ENCODE data around the gene ST6GALNAC6.
A peak's percentile ranks its signal among the peaks of the same experiment; 100 is the strongest.
"Not testable (repeated sequence)": the region's sequence is repeated elsewhere in the genome, so short reads cannot be mapped to it uniquely, and the experiment has no call there.

Gene ST6GALNAC6

DNA sequence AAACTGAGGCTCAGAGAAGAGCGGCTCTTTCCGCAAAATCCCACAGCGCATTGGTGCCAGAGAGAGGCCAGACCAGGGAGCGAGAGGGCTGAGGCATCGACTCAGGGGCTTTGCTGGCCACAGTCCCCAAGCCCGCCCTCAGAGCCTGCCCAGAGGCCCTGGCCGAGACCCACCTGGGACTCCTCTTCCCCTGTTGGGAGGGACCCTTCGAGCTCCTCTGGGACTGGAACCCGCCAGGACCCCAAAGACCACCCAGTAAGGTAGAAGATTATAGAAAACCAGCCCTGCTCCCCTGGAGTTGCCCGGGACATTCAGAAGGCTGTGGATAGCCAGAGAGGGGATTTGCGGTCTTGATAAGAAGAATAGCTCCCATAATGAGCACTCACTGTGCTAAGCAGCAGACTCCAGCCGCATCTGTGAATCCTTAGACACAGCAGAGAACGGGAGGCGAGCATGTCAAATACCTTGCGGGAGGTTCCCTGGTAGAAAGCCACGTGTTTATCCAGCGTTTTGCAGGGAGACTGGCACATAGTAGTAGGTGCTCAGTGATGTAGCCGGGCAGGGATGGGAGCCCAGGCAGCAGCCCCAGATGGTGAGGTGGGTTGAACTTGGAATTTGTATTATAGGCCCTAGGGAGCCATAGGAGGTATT, 21.3 kb downstream of the ST6GALNAC6 start:
- H3K9me3 Mint-ChIP-seq (ENCODE audit: low read depth), result no peaks in the 10 kb centered on the region
- peak overlapping the region; percentile 65 for H3K4me3 Mint-ChIP-seq
- no peak overlapping the region for H3K27ac Mint-ChIP-seq
- H3K27me3 Mint-ChIP-seq, result no peaks in the 10 kb centered on the region
- no peaks in the 10 kb centered on the region for H3K36me3 Mint-ChIP-seq
- peaks cover 3% of the 10 kb centered on the region for H3K4me1 Mint-ChIP-seq (ENCODE audit: low read depth)

DNA sequence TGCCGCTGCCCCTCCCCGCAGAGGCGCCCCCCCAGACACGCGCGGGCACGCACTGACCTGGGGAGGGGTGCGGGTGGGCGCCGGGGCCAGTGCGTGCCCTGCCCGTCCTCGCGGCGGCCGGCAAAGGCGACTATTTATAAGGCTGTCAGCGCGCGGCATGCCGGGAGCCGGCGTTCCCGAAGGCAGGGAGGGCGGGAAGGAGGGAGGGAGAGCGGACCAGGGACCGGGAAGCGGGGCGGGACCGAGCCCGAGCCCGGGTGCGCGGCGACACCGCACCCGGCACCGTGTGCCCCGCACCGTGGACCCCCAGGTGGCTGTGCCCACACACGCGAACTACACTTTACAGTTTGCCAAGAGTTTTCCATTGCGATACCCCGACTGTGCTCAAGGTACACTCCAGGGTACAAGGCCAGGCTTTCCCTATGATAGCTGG, 21.8 kb downstream of the ST6GALNAC6 start, which contains the start of gene AK1:
Gene AK1, minus strand, starts transcription at position 110 of the 433 bp plus-strand sequence. CDS start 3,058 bp downstream, outside the sequence.
- no peaks in the 10 kb centered on the region for H3K27me3 Mint-ChIP-seq

DNA sequence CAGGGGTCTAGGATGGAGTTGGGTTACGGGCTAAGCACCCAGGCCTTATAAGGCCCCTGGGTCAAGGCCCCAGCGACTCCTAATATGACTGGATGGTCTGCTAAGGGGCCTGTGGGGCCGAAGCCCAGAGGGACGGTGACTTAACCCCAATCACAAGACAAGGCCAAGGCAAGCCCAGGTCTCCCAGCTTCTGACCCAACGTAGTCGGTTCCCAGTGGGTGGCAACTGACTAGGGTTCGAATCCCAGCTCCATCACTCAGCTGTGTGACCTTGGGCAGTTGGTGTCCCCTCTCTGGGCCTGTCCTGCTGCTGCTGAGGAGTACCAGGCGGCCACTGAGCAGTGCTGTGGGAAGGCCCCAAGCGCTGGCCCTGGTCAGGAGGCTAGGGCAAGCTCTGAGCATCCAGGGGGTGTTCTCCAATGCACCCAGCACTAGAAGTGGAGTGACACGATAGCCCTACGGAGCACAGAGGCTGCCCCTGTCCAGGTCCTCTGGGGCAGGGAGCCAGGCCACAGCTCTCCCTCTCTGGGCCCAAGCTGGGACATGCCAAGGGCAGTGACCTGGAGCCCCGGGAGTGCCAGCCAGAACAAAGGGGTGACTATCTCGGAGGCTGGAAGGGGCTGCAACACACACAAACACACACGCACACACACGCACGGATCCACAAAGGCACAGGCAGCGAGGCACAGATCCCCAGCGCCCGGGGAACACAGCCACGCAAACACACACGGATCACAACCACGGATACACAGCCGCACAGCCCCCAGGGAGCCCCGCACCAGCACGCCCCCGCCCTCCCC, 22.4 kb downstream of the ST6GALNAC6 start:
- Mint-ChIP-seq H3K4me3 (peak overlapping the region; percentile 59), H3K27ac (no peak overlapping the region), H3K36me3 (no peaks in the 10 kb centered on the region), H3K4me1 (ENCODE audit: low read depth) (peaks cover 3% of the 10 kb centered on the region), H3K27me3 (no peaks in the 10 kb centered on the region), H3K9me3 (ENCODE audit: low read depth) (no peaks in the 10 kb centered on the region)

More for the DNA sequence above, 21.8 kb downstream of the ST6GALNAC6 start, which contains the start of gene AK1:
- Mint-ChIP-seq H3K4me3 (peak within 1 kb of the TSS; percentile 65), H3K36me3 (no peaks in the 10 kb centered on the region), H3K4me1 (ENCODE audit: low read depth) (peaks cover 3% of the 10 kb centered on the region), H3K9me3 (ENCODE audit: low read depth) (no peaks in the 10 kb centered on the region), H3K27ac (no peak within 1 kb of the TSS)

DNA sequence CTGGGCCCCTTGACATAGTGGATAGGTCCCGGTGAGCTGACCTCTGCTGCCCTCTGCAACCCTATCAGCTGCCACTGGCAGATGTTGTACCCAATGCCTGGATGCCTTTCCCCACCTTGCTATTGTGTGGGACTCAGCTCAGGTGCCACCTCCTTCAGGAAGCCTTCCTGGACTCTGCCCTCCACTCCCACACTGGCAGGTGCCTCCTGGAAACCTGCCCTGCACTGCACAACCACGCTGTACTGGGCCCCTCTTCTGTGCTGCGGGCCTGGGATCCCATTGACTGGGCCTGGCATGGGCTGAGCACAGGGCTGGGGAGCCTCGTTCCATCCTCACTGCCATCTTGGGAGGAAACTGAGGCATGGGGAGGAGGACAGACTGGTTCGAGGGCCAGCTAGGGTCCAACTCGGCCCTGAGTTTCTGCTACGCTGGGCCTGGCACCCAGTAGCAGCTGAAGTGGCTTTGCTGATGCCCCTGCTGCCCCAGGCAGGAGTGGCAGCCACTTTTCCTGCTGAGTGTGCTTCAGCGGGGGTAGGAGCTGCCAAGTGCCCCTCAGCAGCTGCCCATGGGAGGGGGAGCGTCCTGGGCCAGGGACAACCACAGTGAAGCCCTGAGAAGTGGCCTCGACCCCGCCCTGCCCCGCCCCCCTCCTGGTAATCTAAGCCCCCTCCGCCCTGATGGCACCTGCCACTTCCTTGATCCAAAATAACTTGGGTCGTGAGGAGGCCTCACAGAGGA, 23.2 kb downstream of the ST6GALNAC6 start:
- Mint-ChIP-seq H3K9me3 (ENCODE audit: low read depth) (no peaks in the 10 kb centered on the region), H3K36me3 (no peaks in the 10 kb centered on the region), H3K4me1 (ENCODE audit: low read depth) (peaks cover 3% of the 10 kb centered on the region), H3K4me3 (no peak overlapping the region), H3K27me3 (no peaks in the 10 kb centered on the region), H3K27ac (no peak overlapping the region)

DNA sequence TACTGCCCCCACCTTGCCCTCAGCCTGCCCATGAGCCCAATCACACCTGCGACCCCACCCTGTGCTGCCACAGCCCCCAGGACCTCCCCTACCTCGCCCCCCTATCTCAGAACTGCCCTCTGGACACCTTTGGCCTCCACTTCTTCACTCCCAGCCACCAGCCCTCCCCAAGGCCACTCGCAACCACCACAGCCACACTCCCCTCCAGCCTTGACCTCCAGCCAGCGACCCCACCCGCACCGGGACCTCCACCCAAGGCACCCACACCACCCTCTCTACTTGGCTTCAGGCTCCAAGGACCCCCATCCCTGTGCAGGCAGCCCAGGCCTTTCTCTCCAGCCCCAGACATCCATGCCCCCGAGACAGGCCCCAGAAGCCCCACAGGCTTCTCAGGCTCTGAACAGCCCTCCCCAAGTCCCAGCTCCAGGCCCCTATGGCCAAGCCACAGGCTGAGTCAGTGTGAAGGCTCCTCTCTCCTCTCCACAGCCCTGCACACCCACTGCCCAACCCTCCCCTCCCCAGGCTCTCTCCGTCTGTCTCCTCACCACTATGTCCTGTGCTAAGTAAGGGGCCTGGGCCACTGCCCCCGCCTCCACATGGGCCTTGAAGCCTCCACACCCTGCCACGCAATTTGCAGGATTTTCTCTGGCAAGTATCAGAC, 24.0 kb downstream of the ST6GALNAC6 start:
- H3K4me1 Mint-ChIP-seq (ENCODE audit: low read depth), result peaks cover 3% of the 10 kb centered on the region
- no peak overlapping the region for H3K27ac Mint-ChIP-seq
- H3K36me3 Mint-ChIP-seq, result no peaks in the 10 kb centered on the region
- H3K4me3 Mint-ChIP-seq, result no peak overlapping the region
- H3K27me3 Mint-ChIP-seq, result no peaks in the 10 kb centered on the region
- no peaks in the 10 kb centered on the region for H3K9me3 Mint-ChIP-seq (ENCODE audit: low read depth)

DNA sequence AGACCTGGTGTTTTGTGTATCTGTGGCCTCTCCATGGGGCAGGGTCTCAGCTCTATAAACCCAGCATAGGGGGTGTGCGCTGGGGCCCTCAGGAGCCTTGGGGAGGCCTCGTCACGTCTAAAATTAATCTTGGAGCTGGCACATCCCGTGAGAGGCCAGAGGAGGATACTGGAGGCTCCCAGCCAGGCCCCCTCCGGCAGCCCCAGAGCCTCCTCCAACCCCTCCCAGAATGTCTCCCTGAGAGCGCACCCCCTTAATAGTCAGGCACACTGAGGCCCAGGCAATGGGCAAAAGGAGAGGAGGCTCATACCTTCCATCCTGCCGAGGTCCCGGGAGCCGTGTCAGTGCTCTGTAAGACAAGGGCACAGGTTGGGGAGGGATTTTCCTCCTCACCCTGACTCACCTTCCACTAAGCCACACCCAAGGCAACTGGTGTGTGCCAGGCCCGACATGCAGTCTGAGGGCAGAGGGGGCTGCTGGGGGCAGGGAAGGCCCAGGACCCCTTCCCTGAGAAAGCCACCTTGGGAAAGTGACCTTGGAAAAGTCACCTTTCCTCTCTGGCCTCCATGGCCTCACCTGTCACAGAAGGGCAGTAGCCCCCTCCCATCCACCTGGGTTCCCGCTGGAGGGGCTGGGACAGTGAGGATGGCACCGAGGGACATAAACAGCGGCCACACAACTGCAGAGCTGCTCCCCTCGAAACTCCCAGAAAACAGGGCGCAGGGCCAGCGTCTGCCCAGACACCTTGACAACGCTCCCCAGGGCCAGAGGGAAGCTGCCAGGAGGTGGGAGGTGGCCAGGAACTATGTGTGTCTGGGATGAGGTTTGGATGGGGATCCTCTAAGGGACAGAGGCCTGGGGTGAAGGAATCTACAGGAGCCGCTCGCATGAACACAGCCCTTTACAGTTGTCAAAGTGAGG, 24.8 kb downstream of the ST6GALNAC6 start:
- Mint-ChIP-seq H3K4me3 (no peak overlapping the region), H3K27ac (no peak overlapping the region), H3K27me3 (no peaks in the 10 kb centered on the region), H3K9me3 (ENCODE audit: low read depth) (no peaks in the 10 kb centered on the region), H3K4me1 (ENCODE audit: low read depth) (peaks cover 3% of the 10 kb centered on the region), H3K36me3 (no peaks in the 10 kb centered on the region)

DNA sequence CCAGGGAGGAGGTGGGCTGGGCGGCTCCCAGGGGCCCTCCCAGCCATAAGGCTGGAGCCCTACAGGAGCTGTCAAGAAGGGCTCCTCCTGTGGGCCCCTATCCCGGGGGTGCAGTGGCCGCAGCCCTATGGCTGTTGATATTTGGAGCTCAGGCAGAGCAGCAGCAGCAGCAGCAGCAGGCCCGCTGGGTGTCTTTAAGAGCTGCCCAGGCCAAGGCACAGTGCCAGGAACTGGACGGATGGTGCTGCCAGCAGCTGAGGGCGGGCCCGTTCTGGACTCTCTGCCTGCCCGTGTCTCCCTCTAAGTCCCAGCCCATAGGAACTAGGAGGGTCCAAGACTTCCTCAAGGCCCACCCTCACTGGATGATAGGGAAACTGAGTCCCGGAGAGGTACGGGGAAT, 25.5 kb downstream of the ST6GALNAC6 start:
- Mint-ChIP-seq H3K36me3 (no peaks in the 10 kb centered on the region), H3K27ac (no peak overlapping the region), H3K4me1 (ENCODE audit: low read depth) (peaks cover 3% of the 10 kb centered on the region), H3K27me3 (no peaks in the 10 kb centered on the region), H3K9me3 (ENCODE audit: low read depth) (no peaks in the 10 kb centered on the region), H3K4me3 (no peak overlapping the region)

DNA sequence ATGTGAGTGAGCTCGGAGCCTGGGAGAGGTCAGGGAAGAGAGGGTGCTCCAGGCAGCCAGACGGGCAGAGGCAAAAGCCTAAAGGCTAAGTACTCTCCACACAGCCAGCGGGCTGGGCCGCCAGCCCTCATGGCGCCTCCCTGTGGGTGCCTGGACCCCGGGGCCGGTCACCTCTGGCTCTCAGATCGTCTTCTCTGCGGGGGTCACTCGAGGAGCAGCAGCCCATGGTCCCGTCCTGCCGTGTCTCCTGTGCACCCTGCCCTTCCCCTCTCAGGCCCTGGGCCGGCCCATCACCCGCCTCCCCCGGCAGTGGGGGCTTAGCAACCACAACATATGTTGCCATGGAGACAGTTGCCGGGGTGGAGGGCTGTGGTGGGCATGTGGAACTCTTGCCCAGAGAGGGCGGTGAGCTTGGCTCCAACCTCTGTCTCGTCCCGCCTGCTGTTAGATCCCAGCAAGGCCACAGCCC, 26.1 kb downstream of the ST6GALNAC6 start:
- Mint-ChIP-seq H3K27ac (no peak overlapping the region), H3K36me3 (no peaks in the 10 kb centered on the region), H3K4me3 (no peak overlapping the region), H3K9me3 (ENCODE audit: low read depth) (no peaks in the 10 kb centered on the region), H3K27me3 (no peaks in the 10 kb centered on the region), H3K4me1 (ENCODE audit: low read depth) (peaks cover 3% of the 10 kb centered on the region)

DNA sequence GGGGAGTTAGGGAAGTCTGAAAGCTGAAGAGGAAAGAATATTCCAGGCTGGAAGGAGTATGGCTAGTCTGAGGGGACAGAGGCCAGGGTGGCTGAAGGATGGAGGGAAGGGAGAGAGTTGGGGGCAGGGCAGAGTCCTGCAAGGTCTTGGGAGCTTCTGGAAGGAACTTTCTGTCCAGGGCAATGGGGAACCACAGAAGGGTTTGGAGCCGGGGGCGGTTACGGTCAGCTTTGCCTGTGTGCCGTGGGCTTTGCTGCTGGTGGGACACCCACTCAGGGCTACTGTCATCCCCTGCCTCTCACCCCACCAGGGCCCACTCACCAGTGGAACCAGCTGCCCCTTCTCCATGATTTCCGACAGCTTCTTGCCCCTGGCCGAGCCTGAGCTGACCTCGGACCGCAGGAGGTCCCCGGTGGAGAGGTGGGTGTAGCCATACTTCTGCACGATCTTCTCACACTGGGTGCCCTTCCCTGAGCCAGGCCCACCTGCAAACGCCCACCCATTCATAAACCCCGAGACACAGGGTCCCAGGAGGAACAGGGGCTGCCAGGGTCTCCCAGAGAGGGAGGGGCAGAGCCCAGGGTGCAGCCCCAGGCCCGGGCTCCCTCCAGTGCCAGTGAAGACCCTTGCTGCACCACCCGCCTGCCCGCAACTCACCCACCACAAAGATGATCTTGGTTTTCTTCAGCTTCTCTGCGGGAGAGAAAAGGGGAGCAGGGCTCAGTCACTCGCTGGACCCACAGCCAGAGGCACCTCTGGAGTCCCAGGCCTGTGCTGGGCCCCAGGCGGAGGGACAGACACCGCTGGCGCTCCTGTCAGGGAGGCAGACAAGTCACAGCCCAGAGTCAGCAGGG, 26.8 kb downstream of the ST6GALNAC6 start:
- Mint-ChIP-seq H3K27me3 (no peaks in the 10 kb centered on the region), H3K4me3 (no peak overlapping the region), H3K36me3 (no peaks in the 10 kb centered on the region), H3K9me3 (ENCODE audit: low read depth) (no peaks in the 10 kb centered on the region), H3K4me1 (ENCODE audit: low read depth) (peaks cover 3% of the 10 kb centered on the region), H3K27ac (no peak overlapping the region)

DNA sequence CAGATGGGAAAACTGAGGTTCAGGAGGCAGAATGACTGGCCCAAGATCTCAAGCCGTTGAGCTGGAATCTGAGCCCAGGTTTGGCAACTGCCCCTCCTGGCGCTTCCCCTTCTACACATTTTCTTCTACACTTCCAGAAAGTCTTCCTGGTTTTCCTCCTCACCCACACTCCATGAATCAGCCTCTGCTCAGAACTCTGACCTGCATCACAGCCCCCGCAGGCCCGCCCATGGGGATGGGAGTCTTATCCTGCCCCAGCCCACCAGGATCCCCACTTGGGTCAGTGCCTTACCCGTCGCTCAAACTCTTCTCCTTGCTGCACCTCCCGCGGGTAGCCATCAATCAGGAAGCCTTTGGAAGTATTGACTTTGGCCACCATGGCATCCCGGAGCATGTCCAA, 27.9 kb downstream of the ST6GALNAC6 start:
- no peaks in the 10 kb centered on the region for H3K9me3 Mint-ChIP-seq (ENCODE audit: low read depth)
- H3K36me3 Mint-ChIP-seq, result no peaks in the 10 kb centered on the region
- no peak overlapping the region for H3K4me3 Mint-ChIP-seq
- no peaks in the 10 kb centered on the region for H3K27me3 Mint-ChIP-seq
- no peaks in the 10 kb centered on the region for H3K4me1 Mint-ChIP-seq (ENCODE audit: low read depth)
- H3K27ac Mint-ChIP-seq, result no peak overlapping the region

DNA sequence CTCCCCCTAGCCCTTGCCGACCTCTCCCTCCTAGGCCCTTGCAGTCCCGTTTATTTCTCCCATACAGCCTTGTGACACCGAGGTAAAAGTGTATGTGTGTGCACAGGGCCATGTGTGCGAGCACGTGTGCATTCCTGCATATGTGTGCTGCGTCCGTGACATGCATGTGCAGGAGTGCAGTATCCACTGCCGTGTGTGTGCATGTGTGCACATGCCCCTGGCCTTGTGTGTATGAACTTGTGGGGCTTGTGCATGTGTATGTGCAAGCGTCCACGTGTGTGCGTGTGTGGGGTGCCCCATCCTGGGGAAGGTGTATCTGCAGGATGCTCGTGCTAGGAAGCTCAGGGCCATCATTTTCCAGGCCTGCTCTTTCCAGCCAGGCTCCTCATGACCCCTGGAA, 28.5 kb downstream of the ST6GALNAC6 start:
- Mint-ChIP-seq H3K27me3 (no peaks in the 10 kb centered on the region), H3K27ac (no peak overlapping the region), H3K9me3 (ENCODE audit: low read depth) (no peaks in the 10 kb centered on the region), H3K4me3 (no peak overlapping the region), H3K36me3 (peaks cover under 1% of the 10 kb centered on the region), H3K4me1 (ENCODE audit: low read depth) (peaks cover 1% of the 10 kb centered on the region)

DNA sequence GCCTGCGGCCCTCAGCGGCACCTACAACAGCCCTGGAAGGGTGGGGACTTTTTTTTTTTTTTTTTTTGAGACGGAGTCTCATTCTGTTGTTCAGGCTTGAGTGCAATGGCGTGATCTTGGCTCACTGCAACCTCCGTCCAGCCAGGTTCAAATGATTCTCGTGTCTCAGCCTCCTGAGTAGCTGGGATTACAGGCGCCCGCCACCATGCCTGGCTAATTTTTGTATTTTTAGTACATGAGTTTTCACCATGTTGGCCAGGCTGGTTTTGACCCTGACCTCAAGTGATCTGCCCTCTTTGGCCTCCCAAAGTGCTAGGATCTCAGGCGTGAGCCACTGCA, 29.3 kb downstream of the ST6GALNAC6 start:
- H3K27me3 Mint-ChIP-seq; H3K27ac Mint-ChIP-seq; H3K36me3 Mint-ChIP-seq; H3K9me3 Mint-ChIP-seq (ENCODE audit: low read depth); H3K4me3 Mint-ChIP-seq; H3K4me1 Mint-ChIP-seq (ENCODE audit: low read depth): not testable (repeated sequence)

Data from activated naive CD8-positive, alpha-beta T cell (primary cell).